Heart left ventricle (tissue), 16 donors: ENCODE results near the gene HMGA1. TPM values are rescaled to one million over a fixed set of nuclear protein-coding genes. Genes with fewer than 3 reads are reported as not detected.

Source experiments
- ATAC-seq, 4 donors: fragments of 200-7000 bp; cut with Tn5 transposase; one replicate each; pipeline ENCODE4 v1.9.1; 2020 to 2022; ENCODE audit warnings: moderate library complexity in 4 of 4, mild to moderate bottlenecking in 3 of 4, moderate number of reproducible peaks in 1 of 4
- DNase-seq, 5 donors: peaks; one replicate each; pipeline ENCODE4 v3.0.0-alpha.2; 2020
- H3K27ac ChIP-seq, 12 donors: fragments of 200-600 bp; sonication (generic) in 4 of 12; one replicate each; pipeline versions ENCODE4 v1.5.0 to v1.8.0; 2016 to 2022; ENCODE audit warnings: mild to moderate bottlenecking in 2 of 12
- H3K27me3 ChIP-seq, 9 donors: fragments of 200-600 bp; sonication (generic) in 2 of 9; one replicate each; pipeline versions ENCODE4 v1.5.1 to v1.8.0; 2016 to 2022; ENCODE audit warnings: mild to moderate bottlenecking in 3 of 9
- H3K36me3 ChIP-seq, 9 donors: fragments of 200-600 bp; sonication (generic) in 2 of 9; one replicate each; pipeline versions ENCODE4 v1.5.0 to v1.8.0; 2018 to 2022; ENCODE audit warnings: mild to moderate bottlenecking in 2 of 9
- H3K4me1 ChIP-seq, 12 donors: fragments of 200-600 bp; sonication (generic) in 4 of 12; one replicate each; pipeline versions ENCODE4 v1.5.0 to v1.8.0; 2016 to 2022; ENCODE audit warnings: mild to moderate bottlenecking in 3 of 12
- H3K4me3 ChIP-seq, 12 donors: fragments of 200-600 bp; sonication (generic) in 4 of 12; one replicate each; pipeline versions ENCODE4 v1.5.0 to v1.8.0; 2017 to 2022; ENCODE audit warnings: mild to moderate bottlenecking in 9 of 12, moderate library complexity in 4 of 12
- H3K9me3 ChIP-seq, 12 donors: fragments of 200-600 bp; sonication (generic) in 4 of 12; one replicate each; pipeline versions ENCODE4 v1.5.0 to v1.8.0; 2016 to 2022; ENCODE audit warnings: mild to moderate bottlenecking in 1 of 12
- CTCF ChIP-seq, 12 donors: fragments of 200-600 bp; sonication (generic) in 4 of 12; IDR thresholded peaks; one replicate each; pipeline versions ENCODE4 v1.5.0 to v1.8.0; 2018 to 2022; ENCODE audit warnings: antibody characterized with exemption in 12 of 12, mild to moderate bottlenecking in 5 of 12
- POLR2A ChIP-seq, 2 donors: fragments of 450-650 bp; IDR thresholded peaks; one replicate each; pipeline ENCODE4 v1.6.1; 2017; ENCODE audit warnings: antibody characterized with exemption in 2 of 2, mild to moderate bottlenecking in 2 of 2, moderate library complexity in 2 of 2
- WGBS, 4 donors: extraction: QIAGEN DNeasy Blood & Tissue Kit in 2 of 4; methylation state at CpG; one replicate each; pipeline versions ENCODE4 v1.1.5 to v1.1.7; 2013 to 2018; 5-methylcytosine and 5-hydroxymethylcytosine counted together
- intact Hi-C, 10 donors: fragments of 100-400 bp; cut with DNase I; formaldehyde crosslinking; loops; one replicate each; pipeline versions ENCODE4 v1.11.1 to v1.14.2; 2022
- polyA plus RNA-seq, 2 donors: library from polyadenylated mRNA; stranded (reverse); fragments of 200-250 nt; gene quantifications; one replicate each; pipeline ENCODE4 v1.2.3, GENCODE V29; 2013
- total RNA-seq, 9 donors: library from RNA; depleted of rRNA in 2 of 9; stranded (reverse); fragments of >200 nt in 2 of 9; fragmentation: NEBNext Ultra II Directional in 3 of 9; extraction: Animal tissue kit (Norgen Biotek cat#: 25700) in 3 of 9; gene quantifications; one replicate each; pipeline versions ENCODE4 v1.1.0 to v1.2.4, GENCODE V29; 2016 to 2023
- donor health status: ischemic (EF 13 %, LVEDD 7.1; RV severe dilation, severe dysfunction).
- donor health status: healthy with polysubstance abuse.
- donor health status: DM: no; HTN: yes; CAD: no.
- donor health status: DM: no; HTN: no; CAD: no.
- donor health status: ischemic (EF 25% LVEDD 6.9; RV normal size, moderate dysfunction).
- donor health status: ischemic (EF 25% LVEDD 5.7; RV mildly dilated, moderate dysfunction).
- donor health status: healthy.
- donor health status: DM: yes; HTN: yes; CAD: no.
- donor health status: ischemic (EF 35%, LVEDD 5.7; RV mildly dilated, moderate dysfunction).
- donor health status: nonischemic (EF 11% LVEDD 7.7; RV severe dilation, severe dysfunction).
- donor health status: DM: yes; HTN: yes; CAD: no.
- donor health status: PGD.
- donor health status: ischemic (EF 29% LVEDD 5.4; RV normal size, mild dysfunction).
- donor health status: nonischemic (EF 23%, LVEDD 6.1; RV moderate dilation, normal function).

HMGA1 gene
- total and polyA plus RNA-seq, 11 donors, result 23.0 to 76.1 (median 44.8) TPM

GRCh38 chr6:34241351-34242215 lies 4.9 kb downstream of the HMGA1 start:
- intact Hi-C loops, result loop anchor here in 2 of 10 donors (5.0 to 10.0 kb wide), 2 partner anchors 44 to 363 kb away; no protein-coding TSS in a partner anchor
- Histone ChIP-seq H3K27me3 (no peaks in the 10 kb centered on the region), H3K9me3 (no peaks in the 10 kb centered on the region), H3K4me3 (no peak overlapping the region), H3K4me1 (peaks cover 0 to 36% (median 12%) of the 10 kb centered on the region in 12 donors), H3K27ac (no peak overlapping the region), H3K36me3 (peaks cover 0 to 33% (median 2%) of the 10 kb centered on the region in 9 donors)
- DNase-seq, result peak in 1 of 5 donors; percentile 27
- 89 to 95% (median 93%) methylated on average over 13 of the region's 13 CpGs for WGBS, 4 donors
- no peak for ATAC-seq
- TF ChIP-seq CTCF (IDR thresholded peaks at IDR 0.05) (no peak), POLR2A (IDR thresholded peaks at IDR 0.05) (no peak)

GRCh38 chr6:34242252-34243130 lies 5.8 kb downstream of the HMGA1 start:
- Histone ChIP-seq H3K4me3 (no peak overlapping the region), H3K4me1 (peaks cover 0 to 36% (median 12%) of the 10 kb centered on the region in 12 donors), H3K9me3 (no peaks in the 10 kb centered on the region), H3K27ac (peak overlapping the region in 1 of 12 donors; percentile 73), H3K36me3 (peaks cover 0 to 33% (median 2%) of the 10 kb centered on the region in 9 donors), H3K27me3 (no peaks in the 10 kb centered on the region)
- TF ChIP-seq CTCF (IDR thresholded peaks at IDR 0.05), result no peak
- no peak for TF ChIP-seq POLR2A (IDR thresholded peaks at IDR 0.05)
- 81 to 90% (median 88%) methylated on average over 7 of the region's 7 CpGs for WGBS, 4 donors
- intact Hi-C loops, result loop anchor here in 2 of 10 donors (5.0 to 10.0 kb wide), 2 partner anchors 45 to 362 kb away; no protein-coding TSS in a partner anchor
- peak in 1 of 5 donors; percentile 25 for DNase-seq
- no peak for ATAC-seq

GRCh38 chr6:34243131-34243771 lies 6.6 kb downstream of the HMGA1 start:
- no peaks in the 10 kb centered on the region for H3K9me3 ChIP-seq
- H3K4me3 ChIP-seq, result no peak overlapping the region
- intact Hi-C loops, result loop anchor here in 2 of 10 donors (5.0 to 10.0 kb wide), 2 partner anchors 46 to 362 kb away; no protein-coding TSS in a partner anchor
- TF ChIP-seq CTCF (IDR thresholded peaks at IDR 0.05), result no peak
- no peak for TF ChIP-seq POLR2A (IDR thresholded peaks at IDR 0.05)
- H3K4me1 ChIP-seq, result peaks cover 0 to 43% (median 16%) of the 10 kb centered on the region in 12 donors
- H3K27me3 ChIP-seq, result no peaks in the 10 kb centered on the region
- H3K27ac ChIP-seq, result peak overlapping the region in 2 of 12 donors; percentile 73 to 78
- DNase-seq (peak in 1 of 5 donors; percentile 51), ATAC-seq (no peak)
- WGBS, 4 donors, result 66 to 77% (median 73%) methylated on average over 5 of the region's 5 CpGs
- H3K36me3 ChIP-seq, result peaks cover 0 to 33% (median 2%) of the 10 kb centered on the region in 9 donors
